Effector memory CD4-positive, alpha-beta T cell (primary cell): ENCODE results near the gene RTL10.

Experiments
- DNase-seq, 3 donors: peaks; one replicate each; pipeline ENCODE4 v3.0.0-alpha.2; 2020
- H3K27ac ChIP-seq: 2 replicates; pipeline ENCODE4 v1.7.0; 2013; ENCODE audit warnings: mild to moderate bottlenecking, low read length, moderate library complexity; ENCODE audit not compliant: insufficient read depth, poor library complexity, severe bottlenecking
- H3K27me3 ChIP-seq: replicated peaks from 2 replicates; pipeline ENCODE4 v1.7.0; 2013; ENCODE audit warnings: mild to moderate bottlenecking, low read length; ENCODE audit not compliant: insufficient read depth, control insufficient read depth, poor library complexity, severe bottlenecking
- H3K36me3 ChIP-seq: 2 replicates; pipeline ENCODE4 v1.7.0; 2013; ENCODE audit warnings: mild to moderate bottlenecking, low read length, moderate library complexity; ENCODE audit not compliant: control insufficient read depth, insufficient read depth
- H3K4me1 ChIP-seq: 2 replicates; pipeline ENCODE4 v1.7.0; 2013; ENCODE audit warnings: low read length, mild to moderate bottlenecking; ENCODE audit not compliant: control insufficient read depth, insufficient read depth, poor library complexity, severe bottlenecking
- H3K4me3 ChIP-seq: 2 replicates; pipeline ENCODE4 v1.7.0; 2013; ENCODE audit warnings: low read length, low read depth, mild to moderate bottlenecking; ENCODE audit not compliant: insufficient read depth, poor library complexity, severe bottlenecking
- H3K9me3 ChIP-seq: 2 replicates; pipeline ENCODE4 v1.7.0; 2013; ENCODE audit warnings: mild to moderate bottlenecking, low read length, moderate library complexity; ENCODE audit not compliant: control insufficient read depth

Gene RTL10

DNA sequence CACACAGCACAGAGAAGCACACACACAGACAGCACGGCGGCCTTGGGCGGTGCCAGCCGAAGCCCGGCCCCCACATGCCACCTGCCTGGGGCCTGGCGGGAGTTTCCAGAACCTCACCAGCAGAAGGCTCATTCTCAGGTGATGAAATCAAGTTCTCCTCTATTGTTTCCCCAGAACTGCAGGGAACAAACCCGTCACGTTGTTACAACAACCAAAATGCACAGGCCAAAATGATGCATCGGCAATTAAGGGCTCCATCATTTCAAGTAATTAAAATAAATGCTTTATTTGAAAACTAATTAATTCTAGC lies 30.8 kb downstream of the RTL10 start:
- no peaks in the 10 kb centered on the region for H3K9me3 ChIP-seq
- H3K36me3 ChIP-seq = no peaks in the 10 kb centered on the region
- H3K4me3 ChIP-seq = no peak overlapping the region
- no peaks in the 10 kb centered on the region for H3K4me1 ChIP-seq
- no peak overlapping the region for H3K27ac ChIP-seq
- no peak for DNase-seq
- H3K27me3 ChIP-seq = no peaks in the 10 kb centered on the region

DNA sequence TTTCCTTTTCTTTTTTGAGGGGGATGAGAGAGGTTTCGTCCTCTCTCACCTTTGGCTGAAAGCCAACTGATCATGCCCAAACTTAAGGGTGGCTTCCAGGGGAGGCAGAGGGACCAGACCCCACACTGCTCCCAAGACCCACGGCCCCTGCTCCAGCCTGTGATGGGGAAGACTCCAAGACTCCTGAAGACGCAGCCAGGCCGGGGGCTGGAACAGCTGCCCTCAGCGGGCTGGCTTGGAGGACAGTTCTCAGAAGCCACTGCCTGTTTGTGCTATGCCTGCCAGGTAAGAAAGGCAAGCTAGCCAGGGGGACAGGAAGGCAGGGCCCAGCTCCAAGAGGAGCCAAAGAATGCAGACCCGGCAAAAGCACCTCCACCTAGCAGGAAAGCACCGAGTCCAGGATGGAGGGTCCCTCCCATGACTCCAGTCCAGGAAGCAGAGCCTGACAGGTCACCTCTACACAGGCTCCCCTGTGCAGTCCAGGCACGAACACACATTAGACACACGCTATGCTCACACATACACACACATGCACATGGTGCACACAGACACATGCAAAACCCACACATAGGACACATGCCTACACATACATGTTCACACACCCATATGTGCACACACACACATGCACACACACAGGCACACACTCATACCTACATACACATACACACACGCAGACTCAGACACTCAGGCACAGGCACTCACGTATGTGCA lies 31.3 kb downstream of the RTL10 start:
- Histone ChIP-seq H3K27ac (no peak overlapping the region), H3K4me1 (no peaks in the 10 kb centered on the region), H3K36me3 (no peaks in the 10 kb centered on the region), H3K9me3 (no peaks in the 10 kb centered on the region), H3K4me3 (no peak overlapping the region), H3K27me3 (no peaks in the 10 kb centered on the region)
- DNase-seq = no peak

DNA sequence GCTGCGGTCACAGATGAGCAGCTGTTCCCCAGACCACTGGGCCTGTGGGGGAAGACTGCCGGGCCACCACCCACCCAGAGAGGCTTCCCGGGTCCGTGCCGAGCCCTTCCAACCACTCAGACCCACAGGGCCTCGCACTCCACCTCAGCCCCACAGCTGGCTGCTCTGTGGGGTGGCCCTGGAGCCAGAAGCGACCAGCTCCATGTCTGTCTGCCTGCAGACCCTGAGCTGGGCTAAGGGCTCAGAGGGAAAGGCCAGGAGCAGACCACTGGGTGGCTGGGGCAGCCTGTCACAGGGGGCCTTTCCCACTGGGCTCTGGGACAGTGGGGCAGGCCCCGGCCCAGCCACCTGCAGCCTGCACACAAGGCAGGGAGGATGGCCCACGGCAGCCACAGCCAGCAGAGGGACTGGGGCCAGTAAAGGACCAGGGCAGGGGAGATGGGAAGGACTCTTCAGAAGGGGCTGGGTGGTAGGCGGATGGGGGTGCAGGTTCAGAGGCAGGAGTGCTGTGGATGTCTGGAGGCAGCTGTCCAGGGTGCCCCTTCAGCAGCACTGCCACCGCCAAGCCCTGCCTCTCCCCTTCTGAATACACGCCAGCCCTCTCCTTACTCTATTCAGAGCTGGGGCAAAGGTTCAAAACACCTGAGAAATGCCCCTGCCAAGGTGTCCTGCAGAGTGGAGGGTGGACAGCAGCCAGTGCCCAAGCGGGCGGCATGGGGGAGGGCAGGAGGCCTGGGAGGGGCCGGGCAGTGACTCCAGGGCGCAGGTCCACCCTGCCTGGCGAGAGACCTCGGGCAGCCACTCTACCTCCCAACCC lies 32.2 kb downstream of the RTL10 start:
- Histone ChIP-seq H3K4me1 (no peaks in the 10 kb centered on the region), H3K36me3 (no peaks in the 10 kb centered on the region), H3K27me3 (no peaks in the 10 kb centered on the region), H3K9me3 (no peaks in the 10 kb centered on the region), H3K4me3 (no peak overlapping the region), H3K27ac (no peak overlapping the region)
- no peak for DNase-seq

DNA sequence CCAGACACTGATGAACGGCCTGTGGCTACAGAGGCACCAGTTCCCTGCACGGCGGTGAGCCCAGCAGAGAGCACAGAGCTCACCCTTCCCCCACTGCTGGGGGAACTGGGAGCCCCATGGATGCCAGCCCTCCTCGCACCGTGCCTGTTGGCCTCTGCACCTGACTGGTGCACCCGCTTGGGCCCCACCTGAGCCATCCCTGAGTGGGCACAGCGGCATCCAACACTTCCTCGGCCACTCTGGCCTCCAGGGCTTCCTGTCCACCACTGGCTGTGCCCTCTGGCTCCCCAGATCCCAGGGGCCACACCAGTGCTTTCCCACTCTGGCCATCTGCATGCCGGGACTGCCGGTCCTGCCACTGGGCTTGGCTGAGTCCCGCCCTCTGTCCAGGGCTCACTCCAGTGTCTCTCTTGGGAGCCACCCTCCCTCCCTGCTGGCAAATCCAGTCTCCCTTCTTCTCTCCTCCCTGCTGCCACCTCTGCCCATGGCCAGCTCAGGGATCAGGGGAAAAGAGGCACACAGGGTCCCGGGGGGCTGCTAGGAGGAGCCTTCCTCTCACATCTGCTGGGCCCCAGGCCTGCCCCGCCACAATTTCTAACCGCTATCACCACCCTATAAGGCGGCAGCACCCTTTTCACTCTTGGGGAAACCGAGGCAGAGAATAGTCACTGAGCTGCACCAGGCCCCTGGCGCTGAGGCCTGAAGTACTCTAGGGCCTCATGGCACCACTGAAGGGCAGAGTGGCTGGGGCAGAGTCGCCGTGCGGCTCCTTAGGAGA lies 33.0 kb downstream of the RTL10 start:
- Histone ChIP-seq H3K4me3 (no peak overlapping the region), H3K4me1 (no peaks in the 10 kb centered on the region), H3K27ac (no peak overlapping the region), H3K27me3 (no peaks in the 10 kb centered on the region), H3K9me3 (no peaks in the 10 kb centered on the region), H3K36me3 (no peaks in the 10 kb centered on the region)
- DNase-seq = no peak

DNA sequence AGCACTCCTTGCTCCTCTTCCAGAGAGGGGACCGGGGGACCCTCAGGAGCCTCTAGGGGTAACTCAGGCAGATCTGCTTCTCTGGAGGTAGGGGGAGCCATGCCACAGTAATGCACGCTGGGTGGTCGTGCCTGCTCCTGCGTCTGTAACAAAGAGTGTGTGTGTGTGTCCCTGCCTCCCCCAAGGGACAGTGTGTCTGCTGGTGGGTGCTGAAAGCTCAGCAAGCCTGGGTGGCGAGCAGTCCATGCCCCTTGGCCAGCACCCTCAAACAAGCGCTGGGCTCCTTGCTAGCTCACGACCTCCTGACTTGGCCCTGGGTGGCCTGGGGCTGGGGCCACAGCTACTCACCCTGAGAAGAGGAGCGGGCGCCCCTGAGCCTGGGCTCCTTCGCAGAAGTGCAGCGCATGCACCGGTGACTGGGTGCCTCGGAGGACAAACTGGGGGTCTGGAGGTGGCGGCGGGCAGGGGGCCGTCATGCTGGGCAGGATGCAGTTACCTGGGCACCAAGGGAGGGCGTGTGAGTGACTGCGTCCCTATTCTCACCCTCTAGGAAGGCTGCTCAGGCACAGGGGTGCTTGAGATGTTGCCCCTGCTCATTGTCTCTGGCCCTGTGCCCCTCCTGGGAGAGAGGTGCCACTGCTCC lies 33.7 kb downstream of the RTL10 start:
- H3K36me3 ChIP-seq = no peaks in the 10 kb centered on the region
- H3K27ac ChIP-seq = no peak overlapping the region
- H3K27me3 ChIP-seq = no peaks in the 10 kb centered on the region
- H3K4me1 ChIP-seq = no peaks in the 10 kb centered on the region
- no peak overlapping the region for H3K4me3 ChIP-seq
- H3K9me3 ChIP-seq = no peaks in the 10 kb centered on the region
- DNase-seq = no peak

DNA sequence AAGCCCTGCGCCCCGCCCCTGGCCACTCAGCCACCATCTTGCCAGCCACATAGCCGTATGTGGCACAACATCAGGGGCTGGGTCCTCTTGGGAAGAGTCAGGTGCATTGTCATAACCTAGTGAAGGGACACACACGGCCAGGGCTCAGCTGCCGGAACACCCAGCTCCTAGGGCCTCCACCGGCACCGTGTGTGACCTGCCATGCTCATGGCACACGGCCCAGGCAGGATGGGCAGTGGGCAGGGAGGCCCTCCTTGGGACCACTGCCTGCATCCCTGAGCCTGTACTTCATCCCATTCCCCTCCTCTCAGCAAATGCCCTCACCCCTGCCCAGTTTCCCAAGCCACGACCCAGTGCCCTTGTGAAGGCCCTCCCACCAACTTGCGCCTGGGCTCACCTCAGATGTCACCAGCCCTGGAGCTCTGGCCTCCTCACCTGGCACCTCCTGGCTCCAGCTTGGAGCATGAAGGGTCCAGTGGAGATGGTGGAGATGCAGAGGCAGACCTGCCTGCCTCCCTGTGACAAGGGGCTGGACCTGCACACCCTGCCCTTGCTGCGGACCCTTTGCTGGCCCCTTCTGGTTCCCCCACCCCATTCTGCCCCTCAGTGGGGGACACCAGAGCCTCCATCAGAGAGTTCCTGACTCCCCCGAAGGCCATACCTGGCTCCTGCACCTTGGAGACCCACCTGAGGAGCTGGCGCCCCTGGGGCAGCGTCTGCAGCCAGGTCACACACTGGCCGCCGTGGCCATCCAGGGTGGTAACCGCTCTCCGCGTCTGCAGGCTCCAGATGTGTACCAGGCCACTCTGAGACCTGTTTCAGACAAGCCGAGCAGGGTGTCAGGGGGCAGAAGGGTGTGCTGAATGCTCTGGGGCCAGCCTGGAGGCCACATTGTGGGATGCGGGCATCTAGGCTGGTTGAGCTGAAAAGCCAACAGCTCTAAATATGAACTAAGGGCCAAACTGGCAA lies 34.5 kb downstream of the RTL10 start:
- Histone ChIP-seq H3K36me3 (no peaks in the 10 kb centered on the region), H3K27ac (no peak overlapping the region), H3K4me1 (no peaks in the 10 kb centered on the region), H3K9me3 (no peaks in the 10 kb centered on the region), H3K27me3 (no peaks in the 10 kb centered on the region), H3K4me3 (no peak overlapping the region)
- DNase-seq = no peak

DNA sequence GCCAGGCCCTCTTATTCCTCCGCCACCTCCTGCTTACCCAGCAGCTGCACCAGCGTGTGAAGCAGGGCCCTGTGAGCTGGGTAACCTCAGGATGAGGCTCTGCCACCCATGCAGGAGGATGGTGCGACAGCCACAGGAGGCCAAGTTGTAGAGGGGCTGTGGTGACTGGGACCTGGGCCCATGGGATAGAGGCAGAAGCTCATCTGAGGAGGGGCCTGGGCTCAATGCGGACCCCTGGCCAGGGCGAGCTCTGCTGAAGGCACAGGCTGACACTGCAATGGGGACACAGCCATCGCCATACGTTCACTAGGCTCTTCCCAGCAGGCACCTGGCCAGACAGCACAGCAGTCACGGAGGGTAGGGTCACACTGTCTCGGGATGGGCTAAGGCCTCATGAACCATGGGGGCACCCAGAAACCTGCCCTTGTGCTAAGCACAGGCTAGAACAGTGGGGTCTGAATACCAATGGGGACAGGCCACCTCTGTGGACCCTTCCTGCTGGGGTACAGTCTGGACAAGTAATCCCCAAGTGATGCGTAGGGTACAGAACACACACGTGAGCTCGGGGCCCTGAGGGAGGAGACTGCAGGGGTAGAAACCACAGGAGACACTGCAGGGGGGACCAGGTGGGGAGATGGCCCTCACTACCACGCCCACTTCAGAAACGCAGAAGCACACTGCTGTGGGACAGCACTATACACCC lies 35.3 kb downstream of the RTL10 start:
- no peaks in the 10 kb centered on the region for H3K9me3 ChIP-seq
- no peak for DNase-seq
- no peaks in the 10 kb centered on the region for H3K27me3 ChIP-seq
- H3K27ac ChIP-seq = no peak overlapping the region
- no peaks in the 10 kb centered on the region for H3K36me3 ChIP-seq
- H3K4me3 ChIP-seq = no peak overlapping the region
- H3K4me1 ChIP-seq = no peaks in the 10 kb centered on the region

DNA sequence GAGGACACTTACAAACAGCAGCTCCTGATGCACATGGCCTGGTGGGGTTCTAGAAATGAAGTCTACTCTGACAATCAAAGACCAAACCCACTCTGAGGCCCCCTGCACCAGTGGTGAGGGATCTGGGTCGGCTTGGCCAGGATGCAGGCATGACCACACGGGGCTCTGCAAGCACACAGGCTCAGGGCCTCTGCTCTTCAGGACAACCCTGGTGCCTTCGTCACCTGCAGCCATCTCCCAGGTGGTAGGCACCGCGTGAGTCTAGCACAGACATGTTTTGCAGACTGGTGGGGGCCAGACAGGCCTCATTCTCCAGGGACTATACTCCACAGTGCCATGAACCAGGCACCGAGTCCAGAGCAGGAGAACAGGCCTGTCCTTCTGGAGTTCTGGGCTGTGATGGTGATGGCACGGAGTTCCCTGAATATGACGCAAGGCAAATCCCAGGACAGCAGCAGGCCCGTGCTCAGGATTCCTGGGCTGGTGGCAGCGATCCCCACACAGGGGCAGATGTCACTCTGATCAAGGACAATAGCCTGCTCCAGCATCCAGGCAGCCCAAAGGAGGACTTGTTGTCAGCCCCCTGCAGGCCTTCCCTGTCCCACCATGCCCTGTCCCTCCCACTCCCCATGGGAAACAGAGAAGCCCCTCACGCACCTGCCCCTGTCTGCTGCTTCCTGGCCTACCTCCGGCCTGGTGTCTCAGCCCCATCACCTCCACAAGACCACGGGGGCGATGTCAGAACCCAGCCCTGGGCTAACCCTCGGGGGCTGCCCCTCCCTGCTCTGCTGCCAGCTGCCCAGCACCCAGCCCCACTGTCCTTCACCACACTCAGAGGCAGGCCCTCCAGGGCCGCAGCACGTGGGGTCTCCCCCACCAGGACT lies 36.1 kb downstream of the RTL10 start:
- no peak for DNase-seq
- Histone ChIP-seq H3K9me3 (no peaks in the 10 kb centered on the region), H3K27ac (no peak overlapping the region), H3K4me3 (no peak overlapping the region), H3K4me1 (no peaks in the 10 kb centered on the region), H3K36me3 (no peaks in the 10 kb centered on the region), H3K27me3 (no peaks in the 10 kb centered on the region)
